ENCODE results near the gene WIPF3. TPM values are rescaled to one million over a fixed set of nuclear protein-coding genes. Genes with fewer than 3 reads are reported as not detected.

The WIPF3 gene
- total and polyA plus RNA-seq, 10 donors: 0.17 to 1.5 (median 0.65) TPM

DNA sequence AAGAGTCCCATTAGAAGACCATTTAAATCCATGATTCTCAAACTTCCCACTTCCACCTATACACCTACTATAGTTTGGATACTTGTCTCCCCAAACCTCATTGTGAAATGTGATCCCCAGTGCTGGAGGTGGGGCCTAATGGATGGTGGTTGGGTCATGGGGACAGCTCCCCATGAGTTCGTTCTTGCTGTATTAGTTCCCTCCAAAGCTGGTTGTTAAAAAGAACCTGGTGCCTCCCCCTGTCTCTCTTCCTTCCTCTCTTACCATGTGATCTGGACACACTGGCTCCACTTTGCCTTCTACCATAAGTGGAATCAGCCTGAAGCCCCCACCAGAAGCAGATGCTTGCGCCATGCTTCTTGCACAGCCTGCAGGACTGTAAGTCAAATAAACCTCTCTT, 53.9 kb downstream of the WIPF3 start:
- TF ChIP-seq POLR2A (IDR thresholded peaks at IDR 0.05): no peak
- TF ChIP-seq, protein P1, sequence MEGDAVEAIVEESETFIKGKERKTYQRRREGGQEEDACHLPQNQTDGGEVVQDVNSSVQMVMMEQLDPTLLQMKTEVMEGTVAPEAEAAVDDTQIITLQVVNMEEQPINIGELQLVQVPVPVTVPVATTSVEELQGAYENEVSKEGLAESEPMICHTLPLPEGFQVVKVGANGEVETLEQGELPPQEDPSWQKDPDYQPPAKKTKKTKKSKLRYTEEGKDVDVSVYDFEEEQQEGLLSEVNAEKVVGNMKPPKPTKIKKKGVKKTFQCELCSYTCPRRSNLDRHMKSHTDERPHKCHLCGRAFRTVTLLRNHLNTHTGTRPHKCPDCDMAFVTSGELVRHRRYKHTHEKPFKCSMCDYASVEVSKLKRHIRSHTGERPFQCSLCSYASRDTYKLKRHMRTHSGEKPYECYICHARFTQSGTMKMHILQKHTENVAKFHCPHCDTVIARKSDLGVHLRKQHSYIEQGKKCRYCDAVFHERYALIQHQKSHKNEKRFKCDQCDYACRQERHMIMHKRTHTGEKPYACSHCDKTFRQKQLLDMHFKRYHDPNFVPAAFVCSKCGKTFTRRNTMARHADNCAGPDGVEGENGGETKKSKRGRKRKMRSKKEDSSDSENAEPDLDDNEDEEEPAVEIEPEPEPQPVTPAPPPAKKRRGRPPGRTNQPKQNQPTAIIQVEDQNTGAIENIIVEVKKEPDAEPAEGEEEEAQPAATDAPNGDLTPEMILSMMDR (IDR thresholded peaks at IDR 0.05 in 8 of 11, conservative IDR thresholded peaks at IDR 0.05 in 3 of 11): no peak
- intact Hi-C loops (cut with DNase I; ENCODE audit: low total_unique reads): no loop called here
- WGBS, 5 donors: 60 to 83% (median 75%) methylated on average over 2 of the region's 2 CpGs
- peaks cover 0 to 3% (median 0%) of the 10 kb centered on the region in 7 donors for H3K27me3 ChIP-seq (replicated peaks in 1 of 7)
- H3K9me3 ChIP-seq: no peaks in the 10 kb centered on the region
- no peak overlapping the region for H3K4me3 ChIP-seq
- peaks cover 8 to 33% (median 17%) of the 10 kb centered on the region in 6 donors for H3K4me1 ChIP-seq
- H3K27ac ChIP-seq: peak overlapping the region in 1 of 8 donors; percentile 26
- DNase-seq: no peak
- H3K36me3 ChIP-seq: no peaks in the 10 kb centered on the region

GRCh38 chr7:29861884-29862283, 55.6 kb downstream of the WIPF3 start:
- 76 to 92% (median 86%) methylated on average over 3 of the region's 3 CpGs for WGBS, 5 donors

GRCh38 chr7:29864656-29865055, 58.3 kb downstream of the WIPF3 start:
- no peak overlapping the region for H3K27ac ChIP-seq
- WGBS, 5 donors: 78 to 91% (median 84%) methylated on average over 2 of the region's 2 CpGs

More at GRCh38 chr7:29861884-29862283, 55.6 kb downstream of the WIPF3 start:
- no peak overlapping the region for H3K4me3 ChIP-seq
- intact Hi-C loops (cut with DNase I; ENCODE audit: low total_unique reads): no loop called here
- H3K9me3 ChIP-seq: no peaks in the 10 kb centered on the region
- DNase-seq: no peak
- no peaks in the 10 kb centered on the region for H3K27me3 ChIP-seq (replicated peaks in 1 of 7)
- no peaks in the 10 kb centered on the region for H3K36me3 ChIP-seq
- H3K4me1 ChIP-seq: peaks cover 12 to 48% (median 25%) of the 10 kb centered on the region in 6 donors
- H3K27ac ChIP-seq: no peak overlapping the region
- TF ChIP-seq, protein P1 (IDR thresholded peaks at IDR 0.05 in 8 of 11, conservative IDR thresholded peaks at IDR 0.05 in 3 of 11): no peak
- TF ChIP-seq POLR2A (IDR thresholded peaks at IDR 0.05) (no peak), POLR2AphosphoS5 (IDR thresholded peaks at IDR 0.05) (no peak)

GRCh38 chr7:29865526-29865925, 59.2 kb downstream of the WIPF3 start:
- Histone ChIP-seq H3K4me3 (no peak overlapping the region), H3K27ac (no peak overlapping the region), H3K4me1 (peaks cover 3 to 32% (median 10%) of the 10 kb centered on the region in 6 donors), H3K36me3 (no peaks in the 10 kb centered on the region), H3K27me3 (replicated peaks in 1 of 7) (no peaks in the 10 kb centered on the region), H3K9me3 (no peaks in the 10 kb centered on the region)
- TF ChIP-seq POLR2AphosphoS5 (IDR thresholded peaks at IDR 0.05) (no peak), POLR2A (IDR thresholded peaks at IDR 0.05) (no peak)
- TF ChIP-seq, protein P1 (IDR thresholded peaks at IDR 0.05 in 8 of 11, conservative IDR thresholded peaks at IDR 0.05 in 3 of 11): no peak
- no peak for DNase-seq
- intact Hi-C loops (cut with DNase I; ENCODE audit: low total_unique reads): no loop called here
- WGBS, 5 donors: 58 to 90% (median 74%) methylated on average over 4 of the region's 4 CpGs

More at GRCh38 chr7:29864656-29865055, 58.3 kb downstream of the WIPF3 start:
- Histone ChIP-seq H3K27me3 (replicated peaks in 1 of 7) (no peaks in the 10 kb centered on the region), H3K4me3 (no peak overlapping the region), H3K4me1 (peaks cover 5 to 41% (median 19%) of the 10 kb centered on the region in 6 donors), H3K36me3 (no peaks in the 10 kb centered on the region), H3K9me3 (no peaks in the 10 kb centered on the region)
- TF ChIP-seq, protein P1 (IDR thresholded peaks at IDR 0.05 in 8 of 11, conservative IDR thresholded peaks at IDR 0.05 in 3 of 11): no peak
- no peak for TF ChIP-seq POLR2A (IDR thresholded peaks at IDR 0.05)
- no peak for TF ChIP-seq POLR2AphosphoS5 (IDR thresholded peaks at IDR 0.05)
- DNase-seq: no peak
- intact Hi-C loops (cut with DNase I; ENCODE audit: low total_unique reads): no loop called here

Data from spleen (tissue), 11 donors.